Activated T-helper 9 cell treated with anti-CD3 and anti-CD28 coated beads, Interleukin-2, amount 50 U/mL, for 16 hours (primary cell): ENCODE data around the gene FRMD1.

Experiments
- DNase-seq: peaks from one replicate; pipeline ENCODE4 v3.0.0-alpha.2; 2020; ENCODE audit warnings: low read depth

Gene FRMD1

DNA sequence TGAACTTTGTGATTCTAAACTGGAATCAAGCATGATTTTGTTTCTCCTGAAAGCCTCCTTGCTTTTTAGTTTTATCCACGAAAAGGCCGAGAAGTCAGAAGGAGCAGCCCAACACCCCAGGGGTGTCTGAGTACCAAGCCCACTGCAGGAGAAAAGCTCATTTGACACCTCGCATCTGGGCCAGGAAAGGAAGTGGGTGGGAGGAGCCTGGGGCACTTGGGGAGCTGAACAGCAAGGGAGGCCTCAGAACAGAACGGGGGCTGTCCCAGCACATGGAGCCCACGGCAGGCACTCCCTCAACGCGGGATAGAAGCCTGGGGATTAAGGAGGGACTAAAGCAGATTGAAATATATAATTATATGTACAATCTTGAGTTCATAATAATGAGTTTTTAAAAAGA is 75.0 kb downstream of the FRMD1 start:
- no peak for DNase-seq
